Calu3 (cell line): ENCODE data around the gene CADM1. TPM values are rescaled to one million over a fixed set of nuclear protein-coding genes. Genes with fewer than 3 reads are reported as not detected.

Experiments
- BruUV-seq: library from RNA; stranded (reverse); fragments of 400-500 nt; replicated peaks from 2 replicates; lab custom pipeline; 2021; lab: Mats Ljungman, UMichigan
- CTCF ChIA-PET: fragments of 300-600 bp; sonication (Branson Sonifier 250); formaldehyde crosslinking; loops from one replicate; lab custom pipeline; 2022; ENCODE audit warnings: antibody characterized with exemption; lab: Charles Lee
- DNase-seq: peaks from one replicate; pipeline ENCODE4 v3.0.0; 2022
- H3K27ac Mint-ChIP-seq: one replicate; pipeline ENCODE4 v1.8.0; 2022; ENCODE audit warnings: mixed read lengths; ENCODE audit not compliant: unreplicated experiment
- H3K27me3 Mint-ChIP-seq: one replicate; pipeline ENCODE4 v1.8.0; 2022; ENCODE audit warnings: mixed read lengths; ENCODE audit not compliant: unreplicated experiment
- H3K36me3 Mint-ChIP-seq: one replicate; pipeline ENCODE4 v1.8.0; 2022; ENCODE audit warnings: mild to moderate bottlenecking, moderate library complexity, mixed read lengths; ENCODE audit not compliant: insufficient read depth, unreplicated experiment
- H3K4me1 Mint-ChIP-seq: one replicate; pipeline ENCODE4 v1.8.0; 2022; ENCODE audit warnings: mild to moderate bottlenecking, low read depth, mixed read lengths; ENCODE audit not compliant: unreplicated experiment
- H3K4me3 Mint-ChIP-seq: one replicate; pipeline ENCODE4 v1.8.0; 2022; ENCODE audit warnings: mild to moderate bottlenecking, low read depth, moderate library complexity, mixed read lengths; ENCODE audit not compliant: unreplicated experiment
- H3K9me3 Mint-ChIP-seq: one replicate; pipeline ENCODE4 v1.8.0; 2022; ENCODE audit warnings: low read depth, mixed read lengths; ENCODE audit not compliant: unreplicated experiment
- intact Hi-C: fragments of 100-400 bp; cut with micrococcal nuclease; formaldehyde crosslinking; loops from one replicate; pipeline ENCODE4 v1.10.0; 2022; ENCODE audit not compliant: unreplicated experiment
- total RNA-seq: library from RNA; stranded (reverse); gene quantifications from 2 replicates; pipeline ENCODE4 v1.2.3, GENCODE V29; 2022
- TF ChIP-seq, protein P1 (sequence below): fragments of 200-600 bp; IDR thresholded peaks from one replicate; pipeline ENCODE4 v1.8.0; 2022; ENCODE audit warnings: antibody characterized with exemption; ENCODE audit not compliant: unreplicated experiment

The CADM1 gene
- total RNA-seq, 1 experiment from 2014 or later = 0.68 TPM

DNA sequence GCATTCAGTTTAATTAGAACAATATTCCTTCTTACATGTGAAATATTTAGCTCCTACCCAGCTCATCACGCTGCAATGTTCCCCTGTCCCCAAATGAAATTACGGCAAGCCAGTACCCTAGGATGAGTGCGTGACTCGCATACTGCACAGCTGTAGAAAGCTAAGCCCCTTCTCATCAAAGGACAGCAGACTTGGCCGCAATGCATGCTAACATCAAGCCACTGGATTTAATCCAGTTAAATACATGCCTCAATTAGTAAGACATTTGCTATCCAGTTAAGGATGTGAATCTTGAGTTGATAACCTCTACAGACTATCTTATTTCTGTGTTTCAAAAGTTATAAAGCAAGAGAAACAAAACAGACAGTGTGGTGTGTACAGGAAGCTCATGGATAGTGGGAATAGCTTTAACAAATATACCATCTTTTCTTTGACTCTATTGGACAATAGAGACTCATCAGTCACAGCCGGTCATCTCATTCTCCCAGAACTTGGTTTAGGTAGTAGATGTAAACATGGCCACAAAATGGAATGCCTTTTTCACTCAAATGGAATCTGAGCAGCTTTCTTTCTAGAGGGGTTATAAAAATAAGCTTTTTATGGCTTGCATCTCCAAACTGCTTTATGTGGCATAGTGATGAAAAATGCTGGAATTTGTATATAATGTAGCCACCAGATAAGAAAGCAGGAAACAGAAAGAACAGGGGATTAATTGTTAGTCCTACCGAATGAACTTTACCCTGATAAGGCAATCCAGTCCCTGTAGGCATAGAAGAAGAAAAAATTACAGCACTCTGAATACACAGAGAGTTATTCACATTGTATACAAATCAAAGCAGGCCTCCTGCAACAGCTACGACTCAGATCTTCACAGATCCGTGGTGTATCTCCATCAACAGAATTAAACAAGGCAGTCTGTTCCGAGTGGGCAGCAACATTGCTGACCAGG is 224.1 kb downstream of the CADM1 start:
- no peak for DNase-seq
- Mint-ChIP-seq H3K27ac (no peak overlapping the region), H3K27me3 (peaks cover 14% of the 10 kb centered on the region), H3K9me3 (peaks cover 4% of the 10 kb centered on the region), H3K4me1 (peaks cover 9% of the 10 kb centered on the region), H3K4me3 (no peak overlapping the region), H3K36me3 (no peaks in the 10 kb centered on the region)
- intact Hi-C loops = loop anchor here (1.0 to 10.0 kb wide), 2 partner anchors 7 to 965 kb away; no protein-coding TSS in a partner anchor
- CTCF ChIA-PET = no interaction called here
- TF ChIP-seq, protein P1, sequence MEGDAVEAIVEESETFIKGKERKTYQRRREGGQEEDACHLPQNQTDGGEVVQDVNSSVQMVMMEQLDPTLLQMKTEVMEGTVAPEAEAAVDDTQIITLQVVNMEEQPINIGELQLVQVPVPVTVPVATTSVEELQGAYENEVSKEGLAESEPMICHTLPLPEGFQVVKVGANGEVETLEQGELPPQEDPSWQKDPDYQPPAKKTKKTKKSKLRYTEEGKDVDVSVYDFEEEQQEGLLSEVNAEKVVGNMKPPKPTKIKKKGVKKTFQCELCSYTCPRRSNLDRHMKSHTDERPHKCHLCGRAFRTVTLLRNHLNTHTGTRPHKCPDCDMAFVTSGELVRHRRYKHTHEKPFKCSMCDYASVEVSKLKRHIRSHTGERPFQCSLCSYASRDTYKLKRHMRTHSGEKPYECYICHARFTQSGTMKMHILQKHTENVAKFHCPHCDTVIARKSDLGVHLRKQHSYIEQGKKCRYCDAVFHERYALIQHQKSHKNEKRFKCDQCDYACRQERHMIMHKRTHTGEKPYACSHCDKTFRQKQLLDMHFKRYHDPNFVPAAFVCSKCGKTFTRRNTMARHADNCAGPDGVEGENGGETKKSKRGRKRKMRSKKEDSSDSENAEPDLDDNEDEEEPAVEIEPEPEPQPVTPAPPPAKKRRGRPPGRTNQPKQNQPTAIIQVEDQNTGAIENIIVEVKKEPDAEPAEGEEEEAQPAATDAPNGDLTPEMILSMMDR = no peak
- BruUV-seq = no TSS peak

DNA sequence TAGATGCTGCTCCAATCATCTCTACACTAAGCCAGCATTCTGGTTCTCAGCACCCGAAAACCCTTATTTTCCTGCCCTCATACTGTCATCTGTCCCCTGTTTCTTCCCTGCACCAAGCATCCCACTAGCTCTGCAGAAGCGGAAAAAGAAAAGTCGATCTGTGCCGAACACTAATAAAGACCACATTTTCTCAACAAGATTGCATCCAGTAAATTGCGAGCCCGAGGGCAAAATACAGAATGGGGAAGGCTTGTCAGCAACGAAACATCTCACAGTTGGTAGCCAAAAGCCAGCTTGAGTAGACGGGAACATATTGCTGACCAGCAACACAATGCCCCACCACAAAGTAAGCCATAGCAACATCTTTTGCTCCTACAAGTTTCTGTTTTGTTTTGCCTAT is 227.4 kb downstream of the CADM1 start:
- intact Hi-C loops = no loop called here
- CTCF ChIA-PET = no interaction called here
- H3K36me3 Mint-ChIP-seq = no peaks in the 10 kb centered on the region
- TF ChIP-seq, protein P1 = no peak
- peaks cover 14% of the 10 kb centered on the region for H3K27me3 Mint-ChIP-seq
- no peak for DNase-seq
- peaks cover 9% of the 10 kb centered on the region for H3K4me1 Mint-ChIP-seq
- peaks cover 4% of the 10 kb centered on the region for H3K9me3 Mint-ChIP-seq
- no peak overlapping the region for H3K27ac Mint-ChIP-seq
- no peak overlapping the region for H3K4me3 Mint-ChIP-seq
- no TSS peak for BruUV-seq

DNA sequence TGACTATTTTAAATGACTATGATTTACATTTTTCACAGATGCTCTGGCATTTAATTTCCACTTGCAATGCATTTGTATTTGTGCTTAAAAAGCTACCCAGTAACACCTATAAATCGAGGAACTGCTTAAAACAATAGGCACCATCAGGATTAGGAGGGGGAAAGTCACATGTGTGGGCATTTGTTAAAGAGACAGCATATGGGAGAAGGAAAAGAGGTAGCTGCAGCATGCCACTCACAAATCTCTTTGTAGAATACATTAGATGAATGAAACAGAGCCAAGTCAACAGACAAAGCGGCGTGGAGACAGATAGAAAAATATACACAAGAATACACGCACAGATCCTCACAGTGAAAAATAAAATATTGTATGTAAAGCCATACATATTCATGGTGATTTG is 228.0 kb downstream of the CADM1 start:
- Mint-ChIP-seq H3K4me3 (no peak overlapping the region), H3K27ac (no peak overlapping the region), H3K4me1 (peaks cover 9% of the 10 kb centered on the region), H3K36me3 (no peaks in the 10 kb centered on the region), H3K27me3 (peaks cover 14% of the 10 kb centered on the region), H3K9me3 (peaks cover 4% of the 10 kb centered on the region)
- no TSS peak for BruUV-seq
- intact Hi-C loops = no loop called here
- CTCF ChIA-PET = no interaction called here
- TF ChIP-seq, protein P1 = no peak
- no peak for DNase-seq

DNA sequence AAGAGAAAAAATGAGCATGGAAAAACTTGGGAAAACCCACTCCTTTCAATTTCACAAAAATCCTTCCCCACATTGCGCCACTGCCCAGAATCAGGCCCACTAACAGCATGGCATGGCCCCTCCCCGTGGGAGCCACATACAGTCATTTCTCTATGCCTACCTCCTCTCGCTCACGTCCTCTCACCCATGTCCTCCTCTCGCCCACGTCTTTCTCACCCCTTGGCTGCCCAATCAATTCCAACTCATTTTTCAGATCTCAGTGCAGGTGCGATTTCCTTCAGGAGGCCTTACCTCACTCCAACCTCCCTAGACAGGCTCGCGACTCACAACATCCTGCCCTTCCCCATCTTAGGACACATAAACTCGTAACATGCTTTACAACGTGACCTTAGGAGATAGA is 229.2 kb downstream of the CADM1 start:
- peaks cover 4% of the 10 kb centered on the region for H3K9me3 Mint-ChIP-seq
- no peak overlapping the region for H3K4me3 Mint-ChIP-seq
- BruUV-seq = no TSS peak
- no peak for DNase-seq
- TF ChIP-seq, protein P1 = no peak
- intact Hi-C loops = no loop called here
- CTCF ChIA-PET = no interaction called here
- peaks cover under 1% of the 10 kb centered on the region for H3K4me1 Mint-ChIP-seq
- no peak overlapping the region for H3K27ac Mint-ChIP-seq
- H3K36me3 Mint-ChIP-seq = no peaks in the 10 kb centered on the region
- peaks cover 14% of the 10 kb centered on the region for H3K27me3 Mint-ChIP-seq
